ELF-1 (cell line): Measurements from ENCODE around the gene IMPACT.

Experiments used
- DNase-seq: peaks from one replicate; pipeline ENCODE4 v3.0.0-alpha.2; 2016; ENCODE audit warnings: low read depth, low spot score

The IMPACT gene, protein sequence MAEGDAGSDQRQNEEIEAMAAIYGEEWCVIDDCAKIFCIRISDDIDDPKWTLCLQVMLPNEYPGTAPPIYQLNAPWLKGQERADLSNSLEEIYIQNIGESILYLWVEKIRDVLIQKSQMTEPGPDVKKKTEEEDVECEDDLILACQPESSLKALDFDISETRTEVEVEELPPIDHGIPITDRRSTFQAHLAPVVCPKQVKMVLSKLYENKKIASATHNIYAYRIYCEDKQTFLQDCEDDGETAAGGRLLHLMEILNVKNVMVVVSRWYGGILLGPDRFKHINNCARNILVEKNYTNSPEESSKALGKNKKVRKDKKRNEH

DNA sequence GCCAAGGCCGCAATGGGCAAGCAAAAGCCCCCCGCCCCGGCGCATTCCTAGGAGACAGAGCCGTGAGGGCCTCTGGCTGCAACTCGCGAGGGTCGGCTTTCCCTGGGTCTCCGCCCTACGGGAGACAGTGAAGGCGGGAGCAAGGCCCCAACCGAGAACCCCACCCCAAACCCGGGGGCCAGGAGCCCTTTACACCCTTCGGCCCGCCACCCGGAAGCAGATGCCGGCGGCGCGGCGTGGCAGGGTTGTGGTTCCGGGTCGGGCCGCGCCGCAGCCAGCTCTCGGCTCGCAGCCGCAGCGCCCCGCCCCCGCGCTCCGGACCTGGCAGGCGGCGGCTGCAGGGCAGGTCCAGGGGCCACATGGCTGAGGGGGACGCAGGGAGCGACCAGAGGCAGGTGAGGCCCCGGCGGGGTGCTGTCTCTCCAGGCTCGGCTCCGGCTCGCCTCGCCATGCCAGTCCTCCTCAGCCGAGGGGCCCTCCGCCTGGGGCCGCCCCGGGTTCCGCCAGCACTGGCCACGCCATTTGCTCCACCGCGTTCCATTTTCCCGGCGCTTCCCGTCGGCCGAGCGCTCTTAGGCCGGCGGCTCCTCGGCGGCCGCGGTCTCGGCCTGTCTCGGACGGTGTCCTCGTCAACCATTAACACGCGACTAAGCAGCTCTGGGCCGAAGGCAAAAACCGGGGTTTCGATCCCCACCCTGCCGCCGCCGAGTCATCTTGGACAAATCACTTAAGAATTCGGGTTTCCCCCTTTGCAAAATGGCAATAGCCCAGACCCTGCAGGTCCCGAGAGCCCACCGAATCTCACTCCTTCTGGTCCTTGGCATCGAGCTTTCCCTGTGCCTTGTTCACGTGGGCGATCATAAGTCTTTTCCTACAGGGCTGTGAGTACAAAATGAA lies at the start of gene IMPACT:
Gene IMPACT, plus strand, starts transcription at position 273 of the 897 bp plus-strand sequence. Its CDS starts 87 bp downstream, at position 360.
- DNase-seq, result peak; percentile 93

DNA sequence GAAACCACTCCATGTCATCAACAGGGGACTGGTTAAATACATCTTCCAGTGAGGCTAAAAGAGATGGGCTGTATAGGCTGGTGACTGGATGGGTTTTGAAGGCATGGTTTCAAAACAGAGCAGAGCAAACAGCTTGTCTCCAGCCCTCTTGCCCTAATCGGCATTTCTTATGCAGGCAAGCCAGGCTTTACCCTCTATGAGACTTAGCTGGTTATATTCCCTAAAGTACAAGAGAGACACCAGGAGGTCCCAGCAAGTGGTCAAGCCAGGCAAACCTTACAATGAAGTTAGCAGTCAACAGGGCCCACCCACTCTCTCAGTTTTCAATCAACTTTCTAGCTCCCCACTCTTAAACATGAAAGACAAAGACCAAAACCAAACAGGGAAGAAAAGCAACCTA lies 47.9 kb upstream of the IMPACT start:
- DNase-seq, result peak; percentile 28

DNA sequence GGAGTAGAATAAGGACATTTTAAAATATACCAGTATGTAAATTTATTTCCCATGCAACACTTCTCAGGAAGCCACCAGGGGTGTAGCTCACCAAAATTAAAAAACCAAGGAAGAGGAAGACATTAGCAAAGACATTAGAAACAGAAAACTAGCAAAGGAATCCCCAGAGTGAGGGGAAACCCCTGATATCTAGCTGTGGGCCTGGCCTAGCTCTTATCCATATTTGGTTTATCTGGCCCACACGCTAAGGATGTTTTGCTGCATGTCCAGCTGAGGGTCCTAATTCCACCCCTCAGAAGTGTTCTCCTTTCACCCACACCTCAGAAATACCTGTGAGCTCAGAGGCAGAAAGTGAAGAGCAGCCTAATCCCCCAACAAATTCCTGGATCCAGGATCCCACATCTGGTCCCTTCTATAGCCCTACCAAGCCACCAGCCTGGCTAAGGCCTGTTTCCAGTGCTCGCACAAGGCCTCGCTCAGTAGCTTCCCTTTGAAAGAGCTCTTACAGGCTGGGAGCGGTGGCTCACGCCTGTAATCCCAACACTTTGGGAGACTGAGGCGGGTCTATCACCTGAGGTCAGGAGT lies 46.2 kb upstream of the IMPACT start:
- DNase-seq, result no peak

DNA sequence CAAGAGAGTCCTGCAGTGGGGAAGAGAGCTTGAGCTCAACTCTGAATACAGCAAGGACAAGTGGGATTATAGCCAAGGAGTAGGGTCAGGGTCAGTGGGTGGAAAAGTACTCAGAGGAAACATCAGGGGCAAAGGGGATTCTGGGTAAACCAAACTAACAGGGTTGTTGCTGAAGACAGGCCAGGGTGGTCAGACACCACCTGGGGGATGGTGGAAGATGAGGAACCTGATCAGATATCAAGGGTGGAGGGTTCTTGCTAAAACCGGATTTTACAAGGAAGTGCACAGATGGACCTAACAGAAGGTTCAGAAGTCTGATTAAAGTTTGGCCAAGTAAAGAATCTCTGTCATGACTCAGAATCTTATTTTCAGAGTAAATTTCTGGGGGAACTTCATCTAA lies 45.3 kb upstream of the IMPACT start:
- DNase-seq, result no peak

DNA sequence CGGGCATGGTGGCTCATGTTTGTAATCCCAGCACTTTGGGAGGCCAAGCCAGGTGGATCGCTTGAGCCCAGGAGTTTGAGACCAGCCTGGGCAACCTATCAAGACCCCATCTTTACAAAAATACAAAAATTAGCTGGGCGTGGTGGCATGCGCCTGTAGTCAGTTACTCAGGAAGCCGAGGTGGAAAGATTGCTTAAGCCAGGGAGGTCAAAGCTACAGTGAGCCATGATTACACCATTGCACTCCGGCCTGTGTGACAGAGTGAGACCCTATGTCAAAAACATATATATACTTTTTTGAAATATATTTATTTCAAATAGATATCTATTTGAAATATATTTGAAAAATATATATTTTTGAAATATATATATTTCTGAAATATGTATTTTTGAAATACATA lies 39.8 kb upstream of the IMPACT start:
- DNase-seq, result no peak

DNA sequence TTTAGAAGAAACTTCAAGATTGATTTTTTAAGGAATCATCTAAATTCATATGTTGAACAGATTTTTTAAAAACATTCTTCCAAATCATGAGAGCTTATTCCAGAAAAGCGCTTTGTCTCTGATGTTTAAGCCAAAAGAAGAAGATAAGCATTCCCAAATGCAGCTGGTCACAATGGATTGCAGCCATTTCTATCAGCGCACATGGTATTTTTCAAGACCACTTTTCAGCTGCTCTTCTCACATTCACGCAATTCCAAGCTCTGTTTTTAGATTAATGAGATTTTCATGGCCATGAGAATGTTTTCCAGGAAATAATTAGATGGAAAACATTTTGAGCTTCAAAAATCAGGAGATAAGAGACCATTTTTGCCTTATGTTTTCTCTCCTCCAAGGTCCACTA lies 37.5 kb upstream of the IMPACT start:
- no peak for DNase-seq

DNA sequence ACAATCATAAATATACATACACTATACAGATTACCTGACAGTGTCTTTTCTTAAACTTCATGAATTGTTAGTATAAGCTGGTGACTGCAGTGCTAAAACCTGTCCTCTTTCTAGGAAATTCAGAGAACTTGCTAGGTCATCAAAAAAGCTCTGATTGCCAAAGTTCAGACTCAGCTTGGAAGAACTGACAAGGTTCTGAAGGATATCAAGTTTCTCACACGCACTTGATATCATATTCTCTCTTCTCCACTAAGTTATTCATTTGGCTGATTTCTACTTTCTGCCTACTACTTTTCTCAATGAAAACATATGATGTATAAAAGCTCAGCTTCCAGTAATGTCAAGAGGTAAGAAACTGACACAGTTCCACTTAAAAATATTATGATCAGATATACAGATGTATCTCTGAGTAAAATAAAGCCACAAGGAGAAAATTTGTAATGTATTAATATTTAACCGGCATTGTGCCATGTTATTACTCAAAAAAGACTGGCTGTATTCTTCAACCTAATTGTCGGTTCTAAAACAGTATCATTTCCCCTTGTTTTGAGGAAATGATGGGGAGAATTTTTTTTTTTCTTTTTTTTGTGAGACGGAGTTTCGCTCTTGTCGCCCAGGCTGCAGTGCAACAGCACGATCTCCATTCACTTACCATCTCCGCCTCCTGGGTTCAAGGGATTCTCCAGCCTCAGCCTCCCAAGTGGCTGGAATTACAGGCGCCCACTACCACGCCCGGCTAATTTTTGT lies 31.2 kb upstream of the IMPACT start:
- no peak for DNase-seq

DNA sequence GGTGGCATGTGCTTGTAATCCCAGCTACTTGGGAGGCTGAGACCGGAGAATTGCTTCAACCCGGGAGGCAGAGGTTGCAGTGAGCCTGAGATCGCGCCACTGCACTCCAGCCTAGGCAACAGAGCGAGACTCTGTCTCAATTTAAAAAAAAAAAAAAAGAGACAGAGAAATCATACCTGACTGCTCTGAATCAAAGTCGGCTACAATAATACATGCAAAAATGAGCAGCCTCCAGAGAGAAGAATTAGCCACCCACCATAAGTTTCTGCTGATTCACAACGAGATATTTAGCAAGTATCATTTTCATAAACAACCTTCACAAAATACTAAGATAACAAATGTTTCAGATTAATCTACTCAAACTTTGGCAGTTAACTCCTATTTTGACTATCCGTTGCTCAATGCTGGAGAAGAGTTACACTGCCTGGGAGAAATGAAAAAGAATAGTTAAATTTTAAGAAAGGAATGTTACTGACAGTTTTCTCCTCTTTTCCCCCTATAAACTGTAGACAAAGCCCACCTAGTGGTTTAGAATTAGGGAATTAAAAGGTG lies 30.3 kb upstream of the IMPACT start:
- no peak for DNase-seq

DNA sequence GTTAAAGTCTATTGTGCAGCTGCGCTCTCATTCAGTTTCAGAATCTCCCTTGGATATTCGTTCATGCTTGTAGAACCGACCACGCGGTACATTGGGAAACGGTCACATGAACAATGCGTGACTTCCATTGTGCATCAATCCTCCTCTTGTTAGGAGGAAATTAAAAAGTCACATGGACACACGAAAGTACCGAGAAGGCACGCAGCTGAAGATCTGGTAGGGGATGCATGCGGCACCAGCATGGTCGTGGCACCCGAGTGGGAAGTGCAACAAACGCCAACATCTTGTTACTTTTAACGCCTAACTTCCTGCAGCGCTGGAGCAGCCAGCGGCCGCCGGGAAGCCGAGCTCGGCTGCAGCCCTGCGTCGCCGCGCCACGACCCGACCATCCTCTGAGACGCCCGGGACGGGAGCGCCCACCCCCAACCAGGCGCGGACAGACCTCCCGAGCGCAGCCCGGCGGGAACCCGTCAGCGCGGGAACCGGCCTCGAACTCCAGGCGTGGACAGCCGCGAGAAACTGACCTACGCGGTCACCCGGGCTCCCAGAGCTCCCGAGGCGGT lies 29.3 kb upstream of the IMPACT start:
- no peak for DNase-seq

DNA sequence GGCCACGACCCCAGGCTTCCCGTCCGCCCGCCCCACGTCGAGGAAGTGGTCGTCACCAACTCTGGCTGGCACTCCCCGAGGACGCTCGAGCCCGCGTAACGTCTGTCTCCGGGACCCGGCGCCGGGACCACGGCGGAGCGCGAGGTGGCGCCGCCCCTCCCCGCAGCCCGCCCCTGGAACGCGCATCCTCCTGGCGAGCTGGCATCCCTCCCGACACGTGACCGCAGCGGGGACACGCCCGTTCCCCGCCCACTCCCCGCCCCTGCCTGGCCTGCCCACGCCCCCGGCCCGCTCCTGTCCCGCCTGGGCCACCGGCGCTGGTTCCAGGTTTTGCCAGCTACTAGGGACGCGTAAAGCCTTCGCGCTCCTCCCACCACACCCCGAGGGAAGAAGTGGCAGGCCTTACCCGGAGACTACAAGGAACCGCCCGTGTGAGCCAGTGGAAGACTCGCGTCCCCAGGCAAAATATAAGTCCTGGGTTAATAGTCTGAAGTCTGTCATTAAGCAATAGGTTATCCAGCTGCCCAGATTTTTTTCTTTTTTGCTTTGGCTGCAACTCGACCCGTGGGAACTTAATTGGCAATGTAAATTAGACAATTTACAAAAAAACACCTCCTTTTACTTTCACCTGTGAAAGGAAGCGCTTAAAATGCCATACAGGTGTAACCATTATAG lies 28.6 kb upstream of the IMPACT start, which contains the start of gene OSBPL1A:
Gene OSBPL1A, minus strand, starts transcription at position 131 of the 675 bp plus-strand sequence. CDS start 20,291 bp downstream, outside the sequence.
- peak; percentile 94 for DNase-seq

DNA sequence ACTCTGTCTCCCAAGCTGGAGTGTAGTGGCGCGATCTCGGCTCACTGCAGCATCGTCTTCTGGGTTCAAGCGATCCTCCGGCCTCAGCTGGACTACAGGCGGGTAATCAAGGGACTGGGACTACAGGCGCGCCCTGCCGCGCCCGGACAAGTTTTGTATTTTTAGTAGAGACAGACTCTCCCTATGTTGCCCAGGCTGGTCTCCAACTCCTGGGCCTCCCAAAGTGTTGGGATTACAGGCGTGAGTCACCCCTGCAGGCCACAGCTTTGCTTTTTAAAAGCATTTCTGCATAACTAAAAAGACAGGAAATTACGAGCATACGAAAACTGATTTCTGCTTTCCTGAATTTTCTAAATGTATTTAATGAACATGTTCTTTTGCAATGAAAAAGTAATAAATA lies 27.9 kb upstream of the IMPACT start:
- peak; percentile 59 for DNase-seq

DNA sequence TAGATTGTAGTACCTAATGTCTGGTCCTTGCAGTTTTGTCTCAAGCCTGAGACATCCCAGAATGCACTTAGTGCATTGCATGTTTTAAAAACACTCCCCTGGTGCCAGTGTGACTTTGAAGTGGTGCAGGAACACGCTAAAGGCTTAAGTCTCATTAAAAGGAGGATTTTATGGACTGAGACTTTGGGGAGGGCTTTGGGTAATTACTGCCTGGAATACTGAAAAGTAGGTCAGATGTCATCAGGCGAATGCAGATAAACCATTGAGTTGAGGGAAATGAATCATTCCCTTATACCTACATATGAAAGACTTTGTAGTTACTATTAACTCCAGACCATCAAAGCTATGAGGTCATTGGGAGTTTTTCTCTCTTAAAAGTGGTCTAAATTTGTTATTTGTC lies 25.9 kb upstream of the IMPACT start:
- DNase-seq, result peak; percentile 28

DNA sequence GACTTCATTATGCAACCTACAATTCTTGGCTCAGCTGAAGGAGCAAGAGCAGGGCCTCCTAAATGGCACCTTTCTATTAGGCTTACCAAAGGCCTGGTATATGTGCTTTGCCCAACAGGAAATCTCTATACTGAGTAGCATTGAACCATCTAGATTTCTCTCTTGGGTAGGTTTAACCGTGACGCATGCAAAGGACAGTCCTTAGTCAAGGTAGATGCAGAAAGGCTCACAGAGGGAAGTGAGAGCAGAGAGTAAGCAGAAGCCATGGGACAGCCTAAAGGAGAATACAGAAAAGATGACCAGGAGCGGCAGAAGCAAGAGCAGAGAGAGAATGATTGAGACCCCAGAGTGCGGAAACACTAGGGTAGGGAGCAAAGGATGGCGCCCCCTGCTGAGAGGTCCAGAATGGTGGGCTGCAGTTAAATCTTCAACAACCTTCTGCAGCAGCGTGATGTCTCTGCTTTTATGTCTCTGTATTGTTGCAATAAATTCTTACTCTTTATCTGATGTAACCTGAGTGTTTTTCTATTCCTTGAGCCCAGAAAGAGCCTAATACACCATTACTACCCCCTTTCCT lies 24.2 kb upstream of the IMPACT start:
- peak; percentile 32 for DNase-seq

DNA sequence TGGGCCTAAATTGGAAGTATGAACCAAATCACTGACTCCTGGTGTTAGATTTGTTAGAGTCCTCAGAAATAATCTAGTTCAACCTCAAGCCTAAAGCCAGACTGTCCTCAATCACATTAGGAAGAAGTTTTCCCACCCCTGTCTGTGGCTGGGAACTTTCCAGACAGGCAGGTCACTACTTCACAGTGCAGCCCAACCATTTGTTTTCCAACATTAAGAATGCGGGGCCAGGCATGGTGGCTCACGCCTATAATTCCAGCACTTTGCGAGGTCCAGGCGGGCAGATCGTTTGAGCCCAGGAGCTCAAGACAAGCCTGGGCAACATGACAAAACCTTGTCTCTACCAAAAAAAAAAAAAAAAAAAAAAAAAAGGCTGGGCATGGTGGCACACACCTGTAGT lies 23.4 kb upstream of the IMPACT start:
- DNase-seq, result peak; percentile 47

DNA sequence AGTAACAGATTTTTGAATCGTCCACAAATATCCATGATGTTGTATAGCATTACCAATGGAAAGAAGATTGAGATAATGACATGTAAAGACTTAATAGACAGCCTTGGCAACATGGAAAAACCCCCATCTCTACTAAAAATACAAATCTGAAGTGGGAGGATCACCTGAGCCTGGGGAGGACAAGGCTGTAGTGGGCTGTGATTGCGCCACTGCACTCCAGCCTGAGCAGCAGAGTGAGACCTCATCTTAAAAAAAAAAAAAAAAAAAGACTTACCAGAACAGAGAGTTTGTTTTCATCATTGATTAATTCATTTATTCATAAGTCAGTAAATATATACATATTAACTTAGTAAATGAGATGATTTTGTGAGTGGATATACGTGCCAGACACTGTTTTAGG lies 21.9 kb upstream of the IMPACT start:
- no peak for DNase-seq

DNA sequence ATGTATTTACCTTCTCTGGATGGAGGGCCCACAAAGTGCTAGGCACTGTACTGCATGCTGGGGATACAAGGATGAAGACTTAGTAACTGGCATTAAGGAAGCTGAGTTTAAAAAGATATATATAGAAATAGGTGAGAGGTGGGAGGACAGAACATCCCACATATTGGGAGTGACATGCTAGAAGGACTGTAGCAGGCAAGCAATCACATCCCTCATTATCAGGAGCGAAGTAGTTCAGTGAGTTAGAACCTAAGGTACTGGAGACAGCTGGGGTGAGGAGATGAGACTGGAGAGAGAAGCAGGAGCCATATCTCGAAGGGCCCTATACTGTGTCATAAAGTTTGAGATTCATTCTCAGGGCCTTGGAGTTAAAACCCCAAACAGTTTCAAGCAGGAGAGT lies 18.0 kb upstream of the IMPACT start:
- DNase-seq, result no peak

DNA sequence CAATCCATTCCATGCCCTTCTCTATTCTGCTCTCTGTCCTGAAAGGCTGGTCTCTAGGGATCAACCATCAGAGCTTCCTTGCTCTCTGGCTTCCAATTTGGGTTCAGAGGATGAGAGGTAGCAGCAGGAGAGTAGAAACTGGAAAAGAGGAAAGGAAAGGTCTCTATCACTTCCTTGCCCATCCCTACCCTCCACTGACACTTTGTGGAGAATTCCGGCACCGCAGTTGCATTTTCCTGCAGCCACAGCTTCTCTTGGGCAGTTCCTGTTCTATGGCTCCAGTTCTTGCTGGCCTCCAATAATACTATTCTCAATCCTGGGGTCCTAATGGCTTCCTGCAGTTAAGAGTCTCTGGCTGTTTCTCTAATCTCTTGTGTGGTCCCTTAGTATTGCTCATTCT lies 13.3 kb upstream of the IMPACT start:
- peak; percentile 59 for DNase-seq

DNA sequence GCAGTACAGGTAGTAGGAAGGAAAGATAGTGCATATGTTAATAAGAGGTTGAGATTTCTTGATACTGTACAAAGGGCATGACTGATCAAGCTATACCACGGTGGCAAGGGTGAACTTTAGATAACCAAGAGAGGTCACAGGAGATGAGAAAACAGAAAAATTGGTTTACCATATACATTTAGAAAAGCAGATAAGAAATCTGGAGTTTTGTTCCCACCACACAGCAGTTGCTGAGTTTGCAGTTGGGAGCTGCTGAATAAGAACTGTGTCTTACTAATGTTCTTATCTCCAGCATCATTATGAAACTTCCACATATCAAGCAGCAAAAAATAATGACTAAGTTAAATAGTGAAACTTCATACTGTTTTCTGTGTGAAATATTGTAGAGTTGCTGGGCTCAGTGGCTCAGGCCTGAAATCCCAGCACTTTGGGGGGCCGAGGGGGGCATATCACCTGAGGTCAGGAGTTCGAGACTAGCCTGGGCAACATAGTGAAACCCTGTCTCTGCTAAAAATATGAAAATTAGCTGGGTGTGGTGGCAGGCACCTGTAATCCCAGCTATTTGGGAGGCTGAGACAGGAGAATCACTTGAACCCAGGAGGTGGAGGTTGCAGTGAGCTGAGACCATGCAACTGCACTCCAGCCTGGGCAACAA lies 12.0 kb upstream of the IMPACT start:
- no peak for DNase-seq

DNA sequence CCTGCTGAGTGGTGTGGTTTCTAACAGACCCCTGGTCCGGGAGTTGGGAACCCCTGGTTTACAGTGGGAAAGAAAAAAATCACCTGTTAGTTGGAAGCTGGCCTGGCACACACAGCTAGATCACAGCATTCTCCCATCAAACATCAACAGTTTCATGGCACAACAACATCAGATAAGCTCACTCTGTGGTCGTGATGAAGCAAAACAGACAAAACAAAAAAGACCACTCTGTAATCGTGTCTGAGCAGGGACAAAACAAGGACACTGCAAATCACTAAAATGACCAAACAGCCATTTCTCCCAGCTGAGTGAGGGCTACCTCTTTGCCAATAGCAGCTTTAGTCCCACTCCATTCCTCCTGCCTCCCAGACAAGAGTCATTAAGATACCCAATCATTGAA lies 9.0 kb upstream of the IMPACT start:
- no peak for DNase-seq

DNA sequence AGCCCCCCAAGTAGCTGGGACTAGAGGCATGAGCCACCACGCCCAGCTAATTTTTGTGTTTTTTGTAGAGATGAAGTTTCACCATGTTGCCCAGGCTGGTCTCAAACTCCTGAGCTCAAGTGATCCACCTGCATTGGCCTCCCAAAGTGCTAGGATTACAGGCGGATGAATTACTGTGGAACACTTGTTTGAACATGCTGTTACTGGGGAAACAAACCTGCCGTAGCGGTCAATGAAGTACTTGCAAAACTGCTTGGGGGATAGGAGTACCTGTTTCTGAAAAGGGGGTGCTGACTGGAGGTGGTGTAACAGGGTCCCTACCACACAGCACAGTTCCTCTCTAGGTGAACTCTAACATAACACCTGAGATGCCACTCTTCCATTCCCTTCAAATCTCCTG lies 5.9 kb upstream of the IMPACT start:
- no peak for DNase-seq
